Middle frontal gyrus (tissue), 1 donor: ENCODE results near the gene CDK11A.
A peak's percentile ranks its signal among the peaks of the same experiment; 100 is the strongest.

Source experiments
- DNase-seq: peaks from one replicate; pipeline ENCODE4 v3.0.0-alpha.2; 2015; ENCODE audit warnings: low spot score; ENCODE audit errors: extremely low spot score

Gene CDK11A

GRCh38 chr1:1724035-1724864 is at the start of gene CDK11A:
CDK11A (minus strand) TSS chr1:1724357; CDS start chr1:1722818, 1,539 bp downstream.
- DNase-seq, result peak; percentile 99

GRCh38 chr1:1773874-1774273 is 49.7 kb upstream of the CDK11A start:
- DNase-seq, result no peak

- DNase-seq, result no peak
Observed at GRCh38 chr1:1771096-1771495, 46.9 kb upstream of the CDK11A start.

- no peak for DNase-seq
Observed at GRCh38 chr1:1770102-1770501, 45.9 kb upstream of the CDK11A start.

GRCh38 chr1:1768249-1768992 is 44.3 kb upstream of the CDK11A start:
- DNase-seq, result no peak

- no peak for DNase-seq
Observed at GRCh38 chr1:1764876-1765470, 40.8 kb upstream of the CDK11A start.

GRCh38 chr1:1763657-1764621 is 39.8 kb upstream of the CDK11A start:
- DNase-seq, result no peak

GRCh38 chr1:1761504-1762376 is 37.6 kb upstream of the CDK11A start:
- no peak for DNase-seq

GRCh38 chr1:1760715-1761114 is 36.6 kb upstream of the CDK11A start:
- no peak for DNase-seq

- DNase-seq, result no peak
Observed at GRCh38 chr1:1760345-1760650, 36.1 kb upstream of the CDK11A start.

GRCh38 chr1:1759456-1760344 is 35.5 kb upstream of the CDK11A start:
- DNase-seq, result no peak

- DNase-seq, result no peak
Observed at GRCh38 chr1:1758692-1759455, 34.7 kb upstream of the CDK11A start.

GRCh38 chr1:1758059-1758621 is 34.0 kb upstream of the CDK11A start:
- no peak for DNase-seq

GRCh38 chr1:1757422-1758058 is 33.4 kb upstream of the CDK11A start:
- DNase-seq, result no peak

- no peak for DNase-seq
Observed at GRCh38 chr1:1756661-1757421, 32.7 kb upstream of the CDK11A start.

GRCh38 chr1:1755852-1756251 is 31.7 kb upstream of the CDK11A start:
- DNase-seq, result no peak

GRCh38 chr1:1755426-1755825 is 31.3 kb upstream of the CDK11A start:
- no peak for DNase-seq
